IPS DF 19.7 (cell line): Measurements from ENCODE around the gene HOXA3.

Experiments
- DNase-seq: peaks from one replicate; pipeline ENCODE4 v3.0.0-alpha.2; 2013; ENCODE audit warnings: low read depth, low spot score

Gene HOXA3

DNA sequence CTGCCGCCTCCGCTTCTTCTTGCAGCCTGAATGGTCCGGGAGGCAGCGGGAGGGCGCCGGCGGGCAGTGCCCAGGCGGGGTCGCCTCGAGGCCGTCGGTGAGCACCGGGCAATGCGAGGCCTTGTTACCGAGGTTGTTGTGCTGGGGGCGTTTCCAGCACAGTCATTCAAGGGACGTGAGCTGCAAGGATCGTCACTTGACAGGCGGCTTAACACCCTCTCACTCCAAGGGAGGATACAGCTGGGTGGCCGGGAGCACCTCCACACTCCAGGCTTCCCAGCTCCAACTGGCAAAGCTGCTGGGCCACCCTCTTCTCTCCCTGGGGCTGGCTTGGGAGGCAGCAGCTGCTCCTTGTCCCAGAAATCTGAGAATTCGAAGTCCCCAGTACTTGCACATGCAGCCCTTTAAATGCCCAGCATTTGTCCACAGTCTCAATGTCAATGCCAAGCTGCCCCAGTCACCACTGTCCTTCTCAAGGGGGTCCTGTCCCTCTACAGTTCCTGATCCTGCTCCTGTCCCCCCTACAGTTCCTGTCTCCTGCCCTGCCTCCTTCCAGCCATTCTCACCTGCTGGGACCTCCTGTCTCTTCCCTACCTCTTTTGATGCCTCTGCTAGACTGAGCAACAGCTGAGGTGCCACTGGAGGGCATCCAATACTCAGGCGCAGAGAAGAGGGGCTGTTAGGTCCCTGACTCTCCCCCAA, 37.1 kb upstream of the HOXA3 start:
- no peak for DNase-seq

- no peak for DNase-seq
Measured at GRCh38 chr7:27188386-27189294, 36.3 kb upstream of the HOXA3 start.

DNA sequence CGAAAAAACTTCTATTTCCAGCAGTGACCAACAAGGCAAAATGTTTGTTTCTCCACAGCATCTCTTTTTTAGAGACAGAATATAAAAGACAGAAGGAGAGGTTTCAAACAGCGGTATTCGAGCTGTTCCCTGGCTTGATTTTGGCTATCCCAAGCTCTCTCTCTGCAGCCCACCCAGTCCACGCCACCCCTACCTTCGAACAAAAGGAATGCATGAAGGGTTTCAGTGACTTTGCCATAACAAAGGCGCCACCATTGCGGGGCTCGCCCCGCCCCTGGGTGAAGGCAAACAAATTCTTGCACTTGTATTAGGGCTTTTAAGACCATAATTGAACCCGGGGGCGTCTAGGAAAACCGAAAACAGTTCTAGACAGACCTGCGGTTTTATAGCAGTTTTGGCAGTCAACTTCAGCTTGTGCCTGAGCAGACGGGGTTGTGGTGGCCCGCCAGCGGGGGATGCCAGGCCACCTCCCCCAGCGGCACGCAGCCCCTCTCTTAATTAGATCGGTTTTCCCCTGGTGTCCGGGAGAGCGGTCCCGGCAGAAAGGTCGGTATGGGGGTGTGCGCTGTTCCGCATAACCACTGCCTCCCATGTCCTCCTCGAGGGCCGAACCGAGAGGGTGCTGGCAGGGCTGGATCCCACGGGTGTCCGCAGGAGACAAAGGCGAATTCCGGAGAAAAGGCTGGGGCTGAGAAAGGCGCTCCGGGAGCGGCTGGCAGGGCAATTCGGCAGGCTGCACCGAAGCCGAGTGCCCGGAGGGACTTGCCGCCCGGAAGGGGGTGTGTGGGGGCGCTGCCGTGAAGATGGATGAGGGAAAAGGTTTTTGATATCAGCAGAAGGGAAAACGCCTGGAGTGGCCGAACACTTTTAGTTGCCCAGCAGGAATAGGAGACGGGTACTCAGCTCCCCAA, 35.3 kb upstream of the HOXA3 start:
- DNase-seq, result no peak

DNA sequence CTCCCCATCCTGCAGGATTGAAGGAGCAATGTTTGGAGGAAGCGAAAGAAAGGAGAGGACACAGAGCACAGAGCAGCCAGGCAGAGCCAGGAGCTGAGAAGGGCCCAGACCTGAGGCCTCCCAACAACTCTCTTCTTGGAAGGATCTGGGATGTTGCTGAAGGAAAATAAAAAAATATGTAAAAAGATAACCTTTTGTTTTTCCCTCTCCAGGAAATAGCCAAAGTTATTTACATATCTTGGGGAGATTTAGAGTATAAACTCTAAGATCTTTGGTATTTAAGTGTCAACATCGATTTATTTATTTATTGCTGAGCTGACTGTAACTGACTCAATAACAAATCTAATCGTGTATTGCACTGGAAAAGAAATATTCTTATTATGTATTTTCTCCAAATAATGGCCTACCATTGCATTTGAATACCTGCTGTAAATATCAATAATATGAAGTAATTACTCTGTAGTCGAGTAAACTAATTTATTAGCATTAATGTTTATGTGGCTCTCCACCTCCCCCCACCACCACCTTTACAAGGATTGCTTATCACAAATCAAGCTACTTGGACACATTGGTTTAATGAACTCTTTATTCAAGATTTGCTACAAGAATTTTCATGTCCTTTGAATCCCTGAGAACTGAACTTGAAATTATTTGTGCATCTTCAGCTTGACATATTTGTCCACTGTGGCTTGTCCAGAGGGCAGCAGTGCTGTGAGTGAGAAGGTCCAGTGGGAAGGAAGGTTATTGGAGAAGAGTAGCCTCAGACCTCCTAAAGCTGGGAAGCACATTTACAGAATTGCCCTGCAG, 34.5 kb upstream of the HOXA3 start:
- no peak for DNase-seq

DNA sequence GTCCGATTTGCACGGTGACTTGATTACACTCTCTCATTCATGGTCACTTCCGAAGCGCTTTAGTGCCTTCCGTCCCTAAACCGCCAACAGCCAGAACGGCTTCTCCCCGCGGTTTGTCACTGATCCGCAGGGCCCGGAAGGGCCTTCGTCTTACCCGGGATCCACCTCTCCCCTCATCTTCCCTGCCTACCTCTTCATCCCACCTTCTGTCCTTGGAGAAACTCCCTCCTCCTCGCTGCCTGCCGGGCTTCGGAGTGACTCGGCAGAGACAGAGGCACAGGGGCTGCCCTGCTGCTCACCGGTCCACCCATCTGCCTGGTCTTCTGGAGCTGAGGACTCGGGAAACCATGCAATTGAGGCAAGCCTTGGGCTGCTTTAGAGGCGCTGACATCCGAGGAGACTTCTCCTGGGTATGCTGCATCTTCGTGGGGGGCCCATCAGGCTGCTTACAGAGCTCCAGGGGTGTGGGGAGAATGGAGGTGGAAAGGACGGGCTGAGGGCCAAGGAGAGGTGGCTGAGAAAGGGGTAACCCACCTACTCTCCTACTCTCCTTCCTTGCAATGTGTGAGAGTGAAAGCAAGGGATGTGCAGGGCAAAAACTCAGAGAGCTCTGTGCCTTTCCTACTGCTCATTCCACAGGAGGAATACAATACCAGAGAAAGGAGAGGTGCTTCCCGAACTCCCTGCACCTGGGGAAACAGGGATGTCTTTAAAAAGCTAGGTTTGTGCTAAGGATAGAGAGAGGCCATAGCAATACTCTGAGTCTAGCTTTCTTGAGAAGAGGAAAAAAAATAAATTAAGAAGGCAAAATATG, 33.7 kb upstream of the HOXA3 start:
- no peak for DNase-seq

DNA sequence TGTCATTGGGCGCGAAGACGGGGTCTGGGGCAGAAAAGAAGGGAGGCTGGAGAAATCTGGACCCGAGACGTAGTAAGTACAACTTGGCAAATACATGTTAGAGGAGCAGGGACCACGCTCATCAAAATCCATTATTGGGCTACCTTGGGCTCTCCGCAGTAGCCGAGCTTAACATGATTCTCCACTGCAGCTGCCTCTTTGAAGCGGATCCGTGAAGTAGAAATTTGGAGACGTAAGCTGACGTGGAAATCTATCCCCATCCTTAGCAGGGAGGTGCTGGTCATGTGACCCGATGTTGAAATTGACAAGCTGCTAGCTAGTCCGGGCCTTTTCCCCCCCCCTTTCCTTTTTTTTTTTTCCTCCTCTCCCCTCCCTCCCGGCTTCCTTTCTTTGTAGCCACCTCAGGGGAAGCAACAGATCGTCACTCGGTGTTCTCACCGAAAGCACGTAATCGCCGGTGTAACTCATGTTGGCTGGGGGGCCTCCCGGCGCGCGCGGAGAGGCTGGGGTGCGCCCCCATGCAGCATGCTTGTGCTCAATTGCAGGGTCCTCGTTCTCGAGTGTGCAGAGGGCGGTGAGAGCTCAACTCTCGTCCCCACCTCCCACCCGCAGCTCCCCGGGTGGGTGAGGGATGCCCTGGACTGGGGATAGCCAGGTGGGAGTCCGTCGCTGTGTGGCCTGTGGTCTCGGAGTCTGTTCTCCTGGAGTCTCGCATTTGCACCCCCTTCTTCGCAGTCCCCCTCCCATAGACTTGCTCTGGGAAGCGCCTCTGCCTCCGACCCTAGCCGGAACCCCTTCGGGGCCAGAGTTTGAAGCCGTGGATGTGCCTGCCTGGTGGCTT, 32.9 kb upstream of the HOXA3 start, which contains the start of gene HOXA11:
HOXA11 (minus strand) TSS at position 220 of the 841 bp plus-strand sequence; CDS start at position 132, 88 bp downstream.
- DNase-seq, result no peak

GRCh38 chr7:27184337-27185012, 32.1 kb upstream of the HOXA3 start:
- no peak for DNase-seq

- DNase-seq, result no peak
Measured at GRCh38 chr7:27183682-27184336, 31.4 kb upstream of the HOXA3 start.

DNA sequence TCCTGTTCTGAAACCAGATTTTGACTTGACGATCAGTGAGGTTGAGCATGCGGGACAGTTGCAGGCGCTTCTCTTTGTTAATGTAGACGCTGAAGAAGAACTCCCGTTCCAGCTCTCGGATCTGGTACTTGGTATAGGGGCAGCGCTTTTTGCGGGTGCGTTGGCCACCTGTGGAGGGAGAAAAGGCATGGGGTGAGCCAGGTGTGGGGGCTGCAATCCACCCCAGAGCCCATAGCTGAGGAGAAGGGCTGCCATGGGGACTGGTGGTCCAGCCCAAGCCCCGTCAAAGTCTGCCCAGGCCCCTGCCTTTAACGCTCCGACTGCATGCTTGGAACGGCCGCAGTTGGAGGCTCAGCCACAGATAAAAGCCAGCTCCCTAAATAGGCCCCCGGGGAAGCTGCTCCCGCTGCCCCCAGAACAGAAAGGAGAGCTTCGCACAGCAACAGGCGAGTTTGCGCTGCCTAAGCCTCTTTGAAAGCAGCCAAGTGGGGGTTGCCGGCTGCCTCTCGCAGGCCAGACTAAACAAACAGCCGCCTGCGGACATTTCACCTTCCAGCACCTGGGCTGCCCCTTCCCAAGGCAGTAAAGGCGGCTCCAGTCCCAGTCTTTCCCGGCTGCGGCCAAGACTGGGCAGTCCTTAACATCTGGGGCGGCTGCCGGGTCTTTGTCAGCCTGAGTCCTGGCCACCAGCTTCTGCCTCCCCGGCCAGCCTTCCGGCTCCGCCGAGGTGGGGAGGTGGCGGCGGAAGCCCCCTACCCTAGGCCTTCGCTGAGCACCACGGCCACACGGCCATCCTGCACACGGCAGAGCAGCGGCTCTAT, 30.7 kb upstream of the HOXA3 start:
- no peak for DNase-seq

DNA sequence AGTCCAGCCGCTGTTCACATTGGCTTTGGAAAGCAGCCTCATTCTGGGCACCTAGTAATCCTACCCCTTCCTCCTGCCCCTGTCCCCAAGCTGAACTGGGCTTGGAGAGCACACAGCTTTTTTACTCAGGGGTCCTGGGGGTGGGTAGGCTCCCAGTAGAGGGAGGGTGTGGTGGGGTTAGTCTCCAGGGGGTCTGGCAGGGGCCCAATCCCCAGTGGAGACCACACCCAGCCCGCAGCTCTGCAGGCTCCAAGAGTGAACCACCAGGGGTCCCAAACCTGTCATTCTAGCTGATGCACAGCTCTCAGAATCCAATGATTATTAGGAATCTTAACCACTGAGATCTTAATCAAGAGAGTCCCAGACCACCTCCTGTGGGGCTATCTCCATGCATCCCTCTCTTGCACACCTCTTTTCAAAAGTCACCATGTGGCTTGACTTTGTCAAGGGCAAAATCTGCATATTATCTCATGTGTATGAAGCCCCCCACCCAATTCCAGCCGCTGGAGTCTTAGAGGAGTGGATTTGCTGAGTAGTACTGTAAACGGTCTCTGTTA, 30.0 kb upstream of the HOXA3 start:
- no peak for DNase-seq

GRCh38 chr7:27181795-27182275, 29.5 kb upstream of the HOXA3 start:
- DNase-seq, result no peak

- no peak for DNase-seq
Measured at GRCh38 chr7:27180431-27181420, 28.3 kb upstream of the HOXA3 start.

- DNase-seq, result no peak
Measured at GRCh38 chr7:27179503-27180430, 27.4 kb upstream of the HOXA3 start.

- no peak for DNase-seq
Measured at GRCh38 chr7:27179030-27179429, 26.6 kb upstream of the HOXA3 start.
